AG09319 (cell line): ENCODE results near the gene SH3TC1.

ENCODE experiments used
- DNase-seq: peaks from one replicate; pipeline ENCODE4 v3.0.0-alpha.2; 2010; ENCODE audit warnings: low read depth; ENCODE audit errors: extremely low read depth
- TF ChIP-seq, protein P1 (sequence below): IDR thresholded peaks from 2 replicates; pipeline ENCODE4 v1.5.1; 2011; ENCODE audit warnings: low read depth, mild to moderate bottlenecking, inconsistent platforms, low read length, moderate library complexity

SH3TC1 gene

DNA sequence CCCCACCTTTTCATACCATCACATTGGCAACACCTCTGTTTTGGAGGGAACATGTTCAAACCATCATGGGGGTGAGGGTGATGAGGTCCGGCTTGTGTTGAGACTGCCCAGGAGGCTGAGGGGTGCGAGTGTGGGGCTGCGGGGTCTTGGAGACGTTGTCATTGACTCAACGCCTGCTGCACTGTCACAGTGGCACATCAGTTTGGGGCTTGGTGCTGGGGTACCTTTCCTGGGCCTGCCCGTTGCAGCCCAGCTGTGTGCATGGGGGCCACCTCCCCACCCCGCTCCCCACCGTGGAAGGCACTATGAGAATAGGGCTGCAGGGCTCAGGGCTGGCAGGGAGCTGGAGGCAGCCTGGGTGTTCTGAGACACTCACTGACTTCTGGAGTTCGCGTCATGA, 72.7 kb downstream of the SH3TC1 start:
- no peak for DNase-seq
- TF ChIP-seq, protein P1, sequence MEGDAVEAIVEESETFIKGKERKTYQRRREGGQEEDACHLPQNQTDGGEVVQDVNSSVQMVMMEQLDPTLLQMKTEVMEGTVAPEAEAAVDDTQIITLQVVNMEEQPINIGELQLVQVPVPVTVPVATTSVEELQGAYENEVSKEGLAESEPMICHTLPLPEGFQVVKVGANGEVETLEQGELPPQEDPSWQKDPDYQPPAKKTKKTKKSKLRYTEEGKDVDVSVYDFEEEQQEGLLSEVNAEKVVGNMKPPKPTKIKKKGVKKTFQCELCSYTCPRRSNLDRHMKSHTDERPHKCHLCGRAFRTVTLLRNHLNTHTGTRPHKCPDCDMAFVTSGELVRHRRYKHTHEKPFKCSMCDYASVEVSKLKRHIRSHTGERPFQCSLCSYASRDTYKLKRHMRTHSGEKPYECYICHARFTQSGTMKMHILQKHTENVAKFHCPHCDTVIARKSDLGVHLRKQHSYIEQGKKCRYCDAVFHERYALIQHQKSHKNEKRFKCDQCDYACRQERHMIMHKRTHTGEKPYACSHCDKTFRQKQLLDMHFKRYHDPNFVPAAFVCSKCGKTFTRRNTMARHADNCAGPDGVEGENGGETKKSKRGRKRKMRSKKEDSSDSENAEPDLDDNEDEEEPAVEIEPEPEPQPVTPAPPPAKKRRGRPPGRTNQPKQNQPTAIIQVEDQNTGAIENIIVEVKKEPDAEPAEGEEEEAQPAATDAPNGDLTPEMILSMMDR, result no peak

DNA sequence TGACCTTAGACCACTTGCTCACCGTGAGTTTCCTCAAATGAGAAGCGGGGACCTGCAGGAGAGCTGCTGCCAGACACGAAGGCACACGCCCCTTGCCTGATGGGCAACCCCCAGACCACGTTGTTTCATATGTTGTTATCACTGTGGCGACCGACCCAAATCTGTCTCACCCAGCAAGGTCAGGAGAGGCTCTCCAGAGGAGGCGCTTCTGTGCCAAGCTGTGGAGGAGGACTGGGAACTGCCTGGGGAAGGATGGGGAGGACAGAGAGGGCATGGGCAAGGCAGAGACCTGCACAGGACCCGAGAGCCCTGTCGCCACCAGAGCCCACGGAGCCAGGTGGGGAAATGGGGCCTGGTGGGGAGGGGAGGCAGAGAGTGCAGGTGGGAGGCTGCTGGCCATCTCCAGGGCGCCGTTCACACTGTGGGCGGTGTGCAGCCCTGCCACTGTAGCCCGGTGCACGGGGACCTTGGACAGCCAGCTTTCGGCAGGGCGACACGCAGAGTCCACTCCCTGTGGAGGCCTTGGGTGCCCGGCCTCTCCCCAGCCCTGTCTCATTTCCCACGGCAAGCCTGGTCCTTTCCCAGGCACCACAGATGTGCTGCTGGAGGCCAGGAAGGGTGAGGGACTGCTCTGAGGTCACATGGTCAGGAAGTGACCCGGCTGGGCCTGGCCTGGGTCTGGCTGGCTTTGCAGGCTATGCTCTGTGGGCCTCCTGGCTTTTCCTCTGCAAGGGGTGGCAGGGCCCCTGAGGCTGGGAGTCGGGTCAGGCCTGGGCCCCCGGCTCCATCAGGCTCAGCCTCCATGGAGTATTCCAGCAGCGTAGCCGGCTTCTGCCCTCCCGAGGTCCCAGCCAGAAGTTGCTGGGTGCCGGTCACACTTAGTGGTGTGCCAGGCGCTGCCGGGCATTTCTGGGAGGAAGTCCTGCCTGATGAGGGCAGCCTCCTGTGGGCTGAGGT, 73.7 kb downstream of the SH3TC1 start:
- no peak for DNase-seq
- TF ChIP-seq, protein P1, result no peak

DNA sequence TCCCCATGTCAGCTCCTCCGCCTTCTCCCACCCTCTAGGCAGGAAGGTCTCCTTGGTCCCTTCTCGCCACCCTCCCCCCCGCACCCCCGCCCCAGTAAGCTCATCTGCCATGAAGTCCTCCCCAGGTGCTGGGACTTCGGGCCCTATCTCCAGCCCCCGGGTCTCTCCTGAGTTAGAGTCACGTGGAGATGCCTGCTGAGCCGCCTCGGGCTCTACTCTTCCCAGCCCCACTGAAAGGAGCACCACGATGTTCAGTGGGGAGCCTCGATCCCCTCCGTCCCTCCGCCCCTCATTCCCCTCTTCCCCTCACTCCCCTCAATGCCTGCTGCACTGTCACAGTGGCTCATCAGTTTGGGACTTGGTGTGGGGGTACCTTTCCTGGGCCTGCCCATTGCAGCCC, 74.4 kb downstream of the SH3TC1 start:
- no peak for DNase-seq

DNA sequence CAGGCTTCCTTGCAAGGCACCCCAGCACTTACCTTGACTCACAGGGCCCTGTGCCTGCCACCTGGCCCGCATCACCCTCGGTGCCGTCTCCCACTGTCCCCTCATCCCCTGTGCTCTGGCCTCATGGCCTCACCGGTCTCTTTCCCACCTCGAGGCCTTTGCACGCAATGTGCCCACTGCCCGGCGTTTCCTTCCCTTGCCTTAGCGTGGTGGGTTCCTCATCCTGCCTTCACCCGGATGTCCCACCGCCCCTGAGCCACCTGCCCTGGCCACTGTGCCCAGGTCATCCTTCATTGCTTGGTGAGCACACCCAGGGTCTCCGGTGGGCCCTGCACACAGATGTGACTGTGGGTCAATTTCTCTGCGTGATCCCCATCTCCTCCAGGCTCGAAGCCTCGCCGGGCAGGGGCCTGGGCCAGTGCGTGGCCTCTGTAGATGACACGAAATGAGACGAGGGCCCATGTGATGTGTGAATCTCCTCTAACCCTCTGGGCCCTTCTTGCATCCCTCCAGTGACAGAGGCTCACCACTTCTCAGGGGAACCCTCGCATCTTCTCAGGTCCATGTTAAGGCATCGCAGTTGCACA, 75.1 kb downstream of the SH3TC1 start:
- DNase-seq, result no peak
- TF ChIP-seq, protein P1, result no peak

More for the DNA sequence above, 74.4 kb downstream of the SH3TC1 start:
- TF ChIP-seq, protein P1, result no peak

DNA sequence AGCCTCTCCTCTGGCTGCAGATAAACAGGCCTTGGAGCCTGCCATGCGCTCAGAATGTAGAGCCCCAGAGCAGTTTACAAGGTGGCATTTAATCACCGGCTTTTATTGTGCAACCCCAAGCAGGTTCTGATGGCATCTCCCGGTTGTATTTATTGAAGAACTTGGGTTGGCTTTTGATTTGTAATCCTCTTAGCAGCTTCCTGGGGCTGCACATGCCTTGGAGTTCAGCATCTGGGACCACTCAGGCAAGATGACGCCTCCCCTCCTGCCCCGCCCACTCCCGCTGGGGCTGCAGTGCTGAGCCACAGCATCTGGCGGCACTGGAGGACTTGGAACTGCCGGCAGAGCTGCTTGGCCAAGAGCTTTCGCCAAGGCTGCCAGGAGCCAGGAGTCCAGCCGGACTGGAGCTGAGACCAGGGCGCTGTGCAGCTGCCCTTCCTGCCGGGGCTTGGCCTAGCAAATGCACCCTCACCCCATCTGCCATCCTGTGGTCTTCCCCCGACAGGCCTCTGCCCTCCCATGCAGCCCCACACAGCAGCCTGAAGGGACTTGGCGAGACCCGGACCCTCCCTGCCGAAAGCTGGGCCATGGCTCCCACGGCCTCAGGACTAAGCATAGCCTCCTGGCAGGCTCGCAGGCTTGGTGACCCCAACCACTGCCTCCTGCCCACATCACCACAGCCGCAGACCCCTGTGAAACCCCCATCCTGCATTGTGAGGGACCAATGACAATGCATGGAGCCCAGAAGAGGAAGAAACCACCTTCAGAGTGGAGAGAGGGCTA, 75.9 kb downstream of the SH3TC1 start:
- TF ChIP-seq, protein P1, result peak; percentile 85
- peak; percentile 97 for DNase-seq

DNA sequence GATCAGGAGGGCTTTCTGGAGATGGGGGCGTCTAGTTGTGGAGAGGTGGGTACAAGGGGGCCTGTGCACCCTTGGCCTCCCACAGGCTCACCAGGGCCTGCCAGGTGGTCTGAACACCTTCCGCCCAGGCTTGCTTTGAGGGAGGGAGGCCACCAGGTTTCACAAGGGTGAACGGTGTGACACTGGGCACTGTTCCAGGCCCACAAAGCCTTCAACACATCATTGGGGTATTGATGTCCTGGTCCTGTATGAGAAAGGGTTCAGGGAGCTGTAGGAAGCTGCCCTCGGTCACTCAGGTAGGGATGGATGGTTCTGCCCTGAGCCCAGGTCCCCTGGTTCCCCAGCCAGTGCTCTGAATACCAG, 76.4 kb downstream of the SH3TC1 start:
- no peak for DNase-seq

More for the DNA sequence above, 76.4 kb downstream of the SH3TC1 start:
- TF ChIP-seq, protein P1, result no peak
